HG03196 (cell line): ENCODE measurements around the gene MRPS35.
A peak's percentile ranks its signal among the peaks of the same experiment; 100 is the strongest.

ENCODE experiments used
- ATAC-seq: cut with Tn5 transposase; IDR thresholded peaks from one replicate; pipeline ENCODE4 v1.9.1; 2021; ENCODE audit not compliant: unreplicated experiment

Gene MRPS35

GRCh38 chr12:27771481-27772327 lies 61.1 kb downstream of the MRPS35 start:
- ATAC-seq: no peak

- no peak for ATAC-seq
Observed at GRCh38 chr12:27772328-27773049, 61.9 kb downstream of the MRPS35 start.

GRCh38 chr12:27777141-27777540 lies 66.5 kb downstream of the MRPS35 start:
- ATAC-seq: no peak

GRCh38 chr12:27778206-27778605 lies 67.6 kb downstream of the MRPS35 start:
- ATAC-seq: no peak

GRCh38 chr12:27779416-27779919 lies 68.8 kb downstream of the MRPS35 start:
- ATAC-seq: peak; percentile 4

GRCh38 chr12:27779920-27780611 lies 69.4 kb downstream of the MRPS35 start, which contains the start of the genes KLHL42 and MANSC4:
Gene KLHL42 (plus strand): TSS chr12:27780233. CDS start chr12:27780331, 98 bp downstream.
Gene MANSC4 (minus strand): TSS chr12:27780236. CDS start chr12:27771276, 8,960 bp downstream.
- ATAC-seq: peak; percentile 70

- peak; percentile 28 for ATAC-seq
Observed at GRCh38 chr12:27780612-27781408, 70.2 kb downstream of the MRPS35 start.

GRCh38 chr12:27781680-27782079 lies 71.0 kb downstream of the MRPS35 start:
- no peak for ATAC-seq

GRCh38 chr12:27782481-27782880 lies 71.8 kb downstream of the MRPS35 start:
- ATAC-seq: no peak

- ATAC-seq: no peak
Observed at GRCh38 chr12:27785882-27786570, 75.4 kb downstream of the MRPS35 start.

- ATAC-seq: no peak
Observed at GRCh38 chr12:27787559-27787958, 76.9 kb downstream of the MRPS35 start.

GRCh38 chr12:27790179-27790578 lies 79.5 kb downstream of the MRPS35 start:
- no peak for ATAC-seq

- no peak for ATAC-seq
Observed at GRCh38 chr12:27794818-27795584, 84.4 kb downstream of the MRPS35 start.

- no peak for ATAC-seq
Observed at GRCh38 chr12:27796128-27796527, 85.5 kb downstream of the MRPS35 start.

- ATAC-seq: no peak
Observed at GRCh38 chr12:27797301-27798025, 86.8 kb downstream of the MRPS35 start.

- no peak for ATAC-seq
Observed at GRCh38 chr12:27800819-27801218, 90.2 kb downstream of the MRPS35 start.

GRCh38 chr12:27801630-27802029 lies 91.0 kb downstream of the MRPS35 start:
- ATAC-seq: no peak

- ATAC-seq: no peak
Observed at GRCh38 chr12:27802511-27802910, 91.9 kb downstream of the MRPS35 start.
